ENCODE results near the gene MAN1A1. TPM values are rescaled to one million over a fixed set of nuclear protein-coding genes. Genes with fewer than 3 reads are reported as not detected.

The MAN1A1 gene
- total RNA-seq, 1 experiment from 2014 or later: 19.0 TPM

- Histone ChIP-seq H3K4me2 (ENCODE audit: low read length) (no peak overlapping the region), H3K4me1 (ENCODE audit: insufficient read depth, low read length) (no peaks in the 10 kb centered on the region), H3K79me2 (ENCODE audit: low read length) (no peaks in the 10 kb centered on the region), H3K9me2 (replicated peaks; ENCODE audit: low read length) (no peaks in the 10 kb centered on the region), H3K27me3 (ENCODE audit: low read length) (no peaks in the 10 kb centered on the region), H3F3A (ENCODE audit: low read length, unreplicated experiment) (no peaks in the 10 kb centered on the region), H4K20me1 (ENCODE audit: low read length) (no peaks in the 10 kb centered on the region), H3K4me3 (ENCODE audit: low read length) (no peak overlapping the region), H3K36me3 (ENCODE audit: low read depth, low read length) (no peaks in the 10 kb centered on the region), H3K9ac (ENCODE audit: low read length) (no peak overlapping the region), H3K27ac (ENCODE audit: low read length) (no peak overlapping the region), H2AFZ (ENCODE audit: low read length) (no peak overlapping the region), H3K9me3 (ENCODE audit: low read length) (no peaks in the 10 kb centered on the region)
- intact Hi-C loops (cut with micrococcal nuclease): no loop called here
- ATAC-seq (no peak), DNase-seq (no peak)
- BruUV-seq (replicated peaks): no TSS peak
- ChIA-PET CTCF (no interaction called here), POLR2A (ENCODE audit: unreplicated experiment) (no interaction called here)
- no peak for TF ChIP-seq EZH2 (IDR thresholded peaks at IDR 0.05; ENCODE audit: low read length, unreplicated experiment)
- TF ChIP-seq CTCF (conservative IDR thresholded peaks at IDR 0.05; ENCODE audit: low read depth, low read length): no peak
- TF ChIP-seq EZH2phosphoT487 (IDR thresholded peaks at IDR 0.05; ENCODE audit: borderline replicate concordance, low read length): no peak
Measured at GRCh38 chr6:119166024-119166784, 183.4 kb downstream of the MAN1A1 start.

GRCh38 chr6:119163006-119163405 is 186.6 kb downstream of the MAN1A1 start:
- ChIA-PET POLR2A (ENCODE audit: unreplicated experiment) (no interaction called here), CTCF (no interaction called here)

More at GRCh38 chr6:119163006-119163405, 186.6 kb downstream of the MAN1A1 start:
- Histone ChIP-seq H3K4me2 (ENCODE audit: low read length) (no peak overlapping the region), H3K9ac (ENCODE audit: low read length) (no peak overlapping the region), H3K36me3 (ENCODE audit: low read depth, low read length) (no peaks in the 10 kb centered on the region), H3K4me3 (ENCODE audit: low read length) (no peak overlapping the region), H3K9me3 (ENCODE audit: low read length) (no peaks in the 10 kb centered on the region), H4K20me1 (ENCODE audit: low read length) (no peaks in the 10 kb centered on the region), H3K79me2 (ENCODE audit: low read length) (no peaks in the 10 kb centered on the region), H3K27me3 (ENCODE audit: low read length) (no peaks in the 10 kb centered on the region), H3K9me2 (replicated peaks; ENCODE audit: low read length) (no peaks in the 10 kb centered on the region), H2AFZ (ENCODE audit: low read length) (no peak overlapping the region), H3F3A (ENCODE audit: low read length, unreplicated experiment) (no peaks in the 10 kb centered on the region), H3K4me1 (ENCODE audit: insufficient read depth, low read length) (no peaks in the 10 kb centered on the region), H3K27ac (ENCODE audit: low read length) (no peak overlapping the region)
- no peak for ATAC-seq
- no TSS peak for BruUV-seq (replicated peaks)
- DNase-seq: no peak
- TF ChIP-seq CTCF (conservative IDR thresholded peaks at IDR 0.05; ENCODE audit: low read depth, low read length): no peak
- TF ChIP-seq EZH2 (IDR thresholded peaks at IDR 0.05; ENCODE audit: low read length, unreplicated experiment): no peak
- no peak for TF ChIP-seq EZH2phosphoT487 (IDR thresholded peaks at IDR 0.05; ENCODE audit: borderline replicate concordance, low read length)
- intact Hi-C loops (cut with micrococcal nuclease): no loop called here

Measured in PC-3 (cell line).